IMR-90 (cell line): ENCODE measurements around the gene PM20D1. TPM values are rescaled to one million over a fixed set of nuclear protein-coding genes. Genes with fewer than 3 reads are reported as not detected.
A peak's percentile ranks its signal among the peaks of the same experiment; 100 is the strongest.

Experiments
- ATAC-seq: fragments of 200-7000 bp; cut with Tn5 transposase; 2 replicates; pipeline ENCODE4 v1.9.1; 2020; ENCODE audit warnings: low read depth, mild to moderate bottlenecking, moderate library complexity
- BruUV-seq: library from RNA; stranded (reverse); fragments of 400-500 nt; replicated peaks from 2 replicates; lab custom pipeline; 2021; lab: Mats Ljungman, UMichigan
- CTCF ChIA-PET: fragments of 300-600 bp; formaldehyde crosslinking; extraction: SDS; loops from one replicate; lab custom pipeline; 2021; ENCODE audit warnings: antibody characterized with exemption; lab: Yijun Ruan, JAX
- POLR2A ChIA-PET: fragments of 300-600 bp; sonication (Branson Sonifier 250); formaldehyde crosslinking; loops from one replicate; lab custom pipeline; 2022; ENCODE audit warnings: antibody characterized with exemption; ENCODE audit not compliant: unreplicated experiment; lab: Charles Lee
- DNase-seq: peaks from one replicate; pipeline ENCODE4 v3.0.0; 2013
- H2AFZ ChIP-seq: replicated peaks from 2 replicates; pipeline ENCODE3; 2013; ENCODE audit warnings: low read length, mild to moderate bottlenecking; ENCODE audit not compliant: poor library complexity
- H2AK5ac ChIP-seq: 2 replicates; pipeline ENCODE4 v1.6.1; 2013; ENCODE audit warnings: low read depth, low read length, inconsistent platforms
- H2AK9ac ChIP-seq: replicated peaks from 2 replicates; pipeline ENCODE3; 2013; ENCODE audit warnings: mild to moderate bottlenecking, low read depth, low read length, moderate library complexity; ENCODE audit not compliant: poor library complexity
- H2BK120ac ChIP-seq: 2 replicates; pipeline ENCODE4 v1.6.1; 2013; ENCODE audit warnings: low read depth, low read length, inconsistent platforms
- H2BK15ac ChIP-seq: 3 replicates; pipeline ENCODE4 v1.6.1; 2013; ENCODE audit warnings: low read depth, low read length, inconsistent platforms
- H2BK20ac ChIP-seq: 2 replicates; pipeline ENCODE4 v1.6.1; 2013; ENCODE audit warnings: low read depth, mild to moderate bottlenecking, inconsistent platforms, low read length, moderate library complexity
- H2BK5ac ChIP-seq: 2 replicates; pipeline ENCODE4 v1.6.1; 2013; ENCODE audit warnings: mild to moderate bottlenecking, low read depth, low read length, inconsistent platforms; ENCODE audit not compliant: poor library complexity, severe bottlenecking
- H3K14ac ChIP-seq: replicated peaks from 2 replicates; pipeline ENCODE4 v1.6.1; 2013; ENCODE audit warnings: low read depth, low read length, inconsistent platforms
- H3K18ac ChIP-seq: 2 replicates; pipeline ENCODE4 v1.6.1; 2013; ENCODE audit warnings: low read depth, low read length, control low read depth
- H3K23ac ChIP-seq: 2 replicates; pipeline ENCODE4 v1.6.1; 2013; ENCODE audit warnings: low read depth, low read length, inconsistent platforms
- H3K27ac ChIP-seq: 2 replicates; pipeline ENCODE4 v1.5.1; 2013; ENCODE audit warnings: mild to moderate bottlenecking, control low read depth, low read length; ENCODE audit not compliant: insufficient read depth
- H3K27me3 ChIP-seq: 2 replicates; pipeline ENCODE4 v1.6.1; 2013; ENCODE audit warnings: low read length; ENCODE audit not compliant: control insufficient read depth, insufficient read depth
- H3K36me3 ChIP-seq: 2 replicates; pipeline ENCODE4 v1.6.1; 2013; ENCODE audit warnings: low read length, mixed read lengths; ENCODE audit not compliant: control insufficient read depth, insufficient read depth
- H3K4ac ChIP-seq: 2 replicates; pipeline ENCODE4 v1.6.1; 2013; ENCODE audit warnings: low read depth, low read length, inconsistent platforms
- H3K4me1 ChIP-seq: 2 replicates; pipeline ENCODE4 v1.6.1; 2013; ENCODE audit warnings: low read length, mixed read lengths; ENCODE audit not compliant: control insufficient read depth, insufficient read depth
- H3K4me2 ChIP-seq: 2 replicates; pipeline ENCODE4 v1.6.1; 2013; ENCODE audit warnings: low read depth, mild to moderate bottlenecking, control low read depth, low read length, moderate library complexity
- H3K4me3 ChIP-seq: 2 replicates; pipeline ENCODE4 v1.5.1; 2013; ENCODE audit warnings: low read depth, mild to moderate bottlenecking, control low read depth, low read length, moderate library complexity; ENCODE audit not compliant: insufficient read depth
- H3K56ac ChIP-seq: 2 replicates; pipeline ENCODE4 v1.6.1; 2013; ENCODE audit warnings: low read length, inconsistent platforms; ENCODE audit not compliant: insufficient read depth; ENCODE audit errors: extremely low read depth
- H3K79me1 ChIP-seq, 2 experiments: 2 replicates each; pipeline ENCODE4 v1.6.1; 2013; ENCODE audit warnings: low read length in 2 of 2, inconsistent platforms in 1 of 2, low read depth in 1 of 2
- H3K9ac ChIP-seq: 2 replicates; pipeline ENCODE4 v1.6.1; 2013; ENCODE audit warnings: low read depth, low read length, control low read depth
- H3K9me1 ChIP-seq: 2 replicates; pipeline ENCODE4 v1.6.1; 2013; ENCODE audit warnings: low read length, inconsistent platforms; ENCODE audit not compliant: insufficient read depth
- H3K9me3 ChIP-seq: 2 replicates; pipeline ENCODE4 v1.6.1; 2013; ENCODE audit warnings: low read length; ENCODE audit not compliant: control insufficient read depth, insufficient read depth
- H4K20me1 ChIP-seq: 2 replicates; pipeline ENCODE4 v1.6.1; 2013; ENCODE audit warnings: low read length, inconsistent platforms; ENCODE audit not compliant: insufficient read depth
- H4K5ac ChIP-seq: 2 replicates; pipeline ENCODE4 v1.6.1; 2013; ENCODE audit warnings: mild to moderate bottlenecking, low read depth, low read length, control low read depth
- H4K8ac ChIP-seq, 2 experiments: 2 replicates each; pipeline ENCODE4 v1.6.1; 2013; ENCODE audit warnings: low read depth in 2 of 2, low read length in 2 of 2, control low read depth in 1 of 2, inconsistent platforms in 1 of 2
- H4K91ac ChIP-seq: 2 replicates; pipeline ENCODE4 v1.6.1; 2013; ENCODE audit warnings: low read depth, low read length, inconsistent platforms; ENCODE audit not compliant: insufficient read depth
- MAZ ChIP-seq: IDR thresholded peaks from 2 replicates; pipeline ENCODE4 v1.6.1; 2012; ENCODE audit warnings: low read depth, mild to moderate bottlenecking, low read length, improper control_type of control experiment, moderate library complexity, borderline replicate concordance
- MXI1 ChIP-seq: IDR thresholded peaks from 2 replicates; pipeline ENCODE4 v1.6.1; 2012; ENCODE audit warnings: low read depth, mild to moderate bottlenecking, low read length, moderate library complexity, borderline replicate concordance
- RAD21 ChIP-seq: IDR thresholded peaks from 2 replicates; pipeline ENCODE4 v1.6.1; 2012; ENCODE audit warnings: low read length, improper control_type of control experiment
- WGBS, 2 experiments: methylation state at CpG; one replicate each; pipeline versions ENCODE4 v1.1.5 to v1.1.7; 2013; ENCODE audit warnings: missing lambda C conversion rate in 2 of 2; ENCODE audit not compliant: insufficient read length in 1 of 2; ENCODE audit errors: extremely low coverage in 2 of 2; 5-methylcytosine and 5-hydroxymethylcytosine counted together
- dilution Hi-C: fragments of 300-500 bp; cut with HindIII; formaldehyde crosslinking; loops from one replicate; pipeline ENCODE4 v1.14.3; 2018; ENCODE audit warnings: low sequenced_read_pairs; ENCODE audit not compliant: unreplicated experiment
- in situ Hi-C: fragments of 300-500 bp; cut with MboI; formaldehyde crosslinking; loops from 3 replicates; pipeline ENCODE4 v1.14.3; 2019; ENCODE audit warnings: low sequenced_read_pairs, inconsistent platforms, mixed read lengths
- intact Hi-C: fragments of 100-400 bp; cut with micrococcal nuclease; formaldehyde crosslinking; loops from 2 replicates; pipeline ENCODE4 v1.10.0; 2022
- polyA plus RNA-seq, 3 experiments: library from polyadenylated mRNA; depleted of rRNA; stranded (reverse); fragments of >200 nt; gene quantifications; 2 replicates each; pipeline ENCODE4 v1.2.3, GENCODE V29; 2012; ENCODE audit warnings: low replicate concordance in 1 of 3
- total RNA-seq: library from RNA; depleted of rRNA; stranded (reverse); fragments of >200 nt; gene quantifications from 2 replicates; pipeline ENCODE4 v1.2.3, GENCODE V29; 2012
- TF ChIP-seq, protein P1 (sequence below): conservative IDR thresholded peaks from 2 replicates; pipeline ENCODE4 v1.5.1; 2012; ENCODE audit warnings: mild to moderate bottlenecking, low read depth, low read length, improper control_type of control experiment

Gene PM20D1
- total and polyA plus RNA-seq, 2 of the 4 experiments (the other 2 are of a cell fraction), result not detected

DNA sequence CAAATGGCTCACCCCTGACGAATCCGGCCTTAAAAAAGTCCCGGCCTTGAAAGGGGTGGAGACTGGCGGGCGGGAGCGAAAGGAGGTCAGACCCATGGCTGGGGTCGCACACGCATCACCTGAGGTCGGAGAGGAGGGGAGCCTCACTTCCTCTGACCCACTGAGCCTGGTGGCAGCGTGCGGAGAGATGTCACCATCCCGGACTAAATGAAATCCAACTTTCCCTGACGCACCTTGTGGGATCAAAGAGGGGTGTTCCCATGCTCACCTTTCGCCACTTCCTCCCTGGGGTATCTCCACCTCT, 36.2 kb downstream of the PM20D1 start:
- ChIA-PET POLR2A (no interaction called here), CTCF (no interaction called here)
- Histone ChIP-seq H3K27me3 (no peaks in the 10 kb centered on the region; the same call in 1 of the 2 replicates), H3K27ac (no peak overlapping the region; the same call in 1 of the 2 replicates), H4K8ac (peak overlapping the region in 1 of 2 experiments; percentile 47; a peak in 1 of 4 replicates), H3K56ac (no peak overlapping the region), H4K91ac (no peak overlapping the region), H3K23ac (0 out of 2 replicates have a peak overlapping the region, but pooled peaks have one; percentile 0), H2BK5ac (no peak overlapping the region), H2AK5ac (0 out of 2 replicates have a peak overlapping the region, but pooled peaks have one; percentile 1), H2AK9ac (peak overlapping the region; percentile 81), H3K79me1 (peaks cover 17 to 42% of the 10 kb centered on the region in 2 experiments), H2AFZ (peak overlapping the region; percentile 94), H3K9ac (peak overlapping the region; percentile 58), H3K4me1 (peaks cover 6% of the 10 kb centered on the region; the same call in 1 of the 2 replicates), H3K18ac (no peak overlapping the region), H3K36me3 (peaks cover 13% of the 10 kb centered on the region), H3K9me3 (no peaks in the 10 kb centered on the region), H2BK20ac (no peak overlapping the region), H2BK15ac (no peak overlapping the region; the same call in 2 of the 3 replicates), H3K4me3 (peak overlapping the region; percentile 63), H3K9me1 (peaks cover 12% of the 10 kb centered on the region; the same call in 1 of the 2 replicates), H3K4me2 (peak overlapping the region; percentile 83), H4K5ac (no peak overlapping the region), H3K4ac (no peak overlapping the region), H2BK120ac (no peak overlapping the region), H3K14ac (no peak overlapping the region), H4K20me1 (no peaks in the 10 kb centered on the region)
- in situ Hi-C loops, result no loop called here
- DNase-seq, result peak; percentile 65
- dilution Hi-C loops, result no loop called here
- TF ChIP-seq MAZ, result no peak
- TF ChIP-seq, protein P1, sequence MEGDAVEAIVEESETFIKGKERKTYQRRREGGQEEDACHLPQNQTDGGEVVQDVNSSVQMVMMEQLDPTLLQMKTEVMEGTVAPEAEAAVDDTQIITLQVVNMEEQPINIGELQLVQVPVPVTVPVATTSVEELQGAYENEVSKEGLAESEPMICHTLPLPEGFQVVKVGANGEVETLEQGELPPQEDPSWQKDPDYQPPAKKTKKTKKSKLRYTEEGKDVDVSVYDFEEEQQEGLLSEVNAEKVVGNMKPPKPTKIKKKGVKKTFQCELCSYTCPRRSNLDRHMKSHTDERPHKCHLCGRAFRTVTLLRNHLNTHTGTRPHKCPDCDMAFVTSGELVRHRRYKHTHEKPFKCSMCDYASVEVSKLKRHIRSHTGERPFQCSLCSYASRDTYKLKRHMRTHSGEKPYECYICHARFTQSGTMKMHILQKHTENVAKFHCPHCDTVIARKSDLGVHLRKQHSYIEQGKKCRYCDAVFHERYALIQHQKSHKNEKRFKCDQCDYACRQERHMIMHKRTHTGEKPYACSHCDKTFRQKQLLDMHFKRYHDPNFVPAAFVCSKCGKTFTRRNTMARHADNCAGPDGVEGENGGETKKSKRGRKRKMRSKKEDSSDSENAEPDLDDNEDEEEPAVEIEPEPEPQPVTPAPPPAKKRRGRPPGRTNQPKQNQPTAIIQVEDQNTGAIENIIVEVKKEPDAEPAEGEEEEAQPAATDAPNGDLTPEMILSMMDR, result no peak
- TF ChIP-seq RAD21, result no peak
- TF ChIP-seq MXI1, result no peak
- BruUV-seq, result no TSS peak
- intact Hi-C loops, result loop anchor here (1.0 to 5.0 kb wide), 4 partner anchors 65 to 164 kb away; no protein-coding TSS in a partner anchor
- ATAC-seq, result no peak; the same call in 1 of the 2 replicates
- WGBS, 2 experiments, result 6% methylated on average over 3 of the region's 14 CpGs; no CpG with 5 or more reads in 1 of the 2 experiments
